Measurements from ENCODE around the gene TTPAL. TPM values are rescaled to one million over a fixed set of nuclear protein-coding genes. Genes with fewer than 3 reads are reported as not detected.

The TTPAL gene
- total and polyA plus RNA-seq, 2 of the 4 experiments (the other 2 are of a cell fraction), result 8.2 to 18.1 TPM

DNA sequence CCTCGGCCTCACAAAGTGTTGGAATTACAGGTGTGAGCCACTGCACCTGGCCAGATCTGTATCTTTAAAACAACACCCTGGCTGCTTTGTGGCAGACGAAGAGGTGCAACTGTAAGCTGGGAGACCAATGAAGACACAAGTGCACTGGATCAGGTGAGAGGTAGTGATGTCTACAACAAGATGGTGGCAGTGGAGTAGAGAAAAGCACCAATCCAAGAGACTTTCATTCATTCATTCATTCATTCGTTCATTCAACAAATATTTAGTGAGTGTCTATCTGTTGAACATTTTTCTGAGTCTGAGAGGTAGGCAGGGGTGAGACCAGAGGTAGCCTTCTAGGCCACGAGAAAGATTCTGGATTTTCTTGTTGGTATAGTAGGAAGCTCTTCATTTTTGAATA lies 36.9 kb upstream of the TTPAL start:
- Histone ChIP-seq H2AK5ac (ENCODE audit: low read depth, low read length) (no peak overlapping the region), H4K5ac (ENCODE audit: low read depth, low read length) (no peak overlapping the region), H3K4me1 (ENCODE audit: control insufficient read depth, insufficient read depth, low read length) (no peaks in the 10 kb centered on the region), H3K4me2 (ENCODE audit: low read depth, low read length) (no peak overlapping the region), H4K91ac (ENCODE audit: insufficient read depth, low read depth, low read length) (no peak overlapping the region), H3K9ac (ENCODE audit: low read depth, low read length) (no peak overlapping the region), H3K4me3 (ENCODE audit: insufficient read depth, low read depth, low read length) (no peak overlapping the region), H3K4ac (ENCODE audit: low read depth, low read length) (no peak overlapping the region), H2BK120ac (ENCODE audit: low read depth, low read length) (no peak overlapping the region), H3K56ac (ENCODE audit: extremely low read depth, insufficient read depth, low read length) (no peak overlapping the region), H3K9me1 (ENCODE audit: insufficient read depth, low read length) (no peaks in the 10 kb centered on the region), H3K79me1 (ENCODE audit: low read depth in 1 of 2, low read length in 2 of 2) (no peaks in the 10 kb centered on the region), H3K36me3 (ENCODE audit: control insufficient read depth, insufficient read depth, low read length) (no peaks in the 10 kb centered on the region), H3K23ac (ENCODE audit: low read depth, low read length) (no peak overlapping the region), H2AFZ (replicated peaks; ENCODE audit: low read length, poor library complexity) (no peak overlapping the region), H3K9me3 (ENCODE audit: control insufficient read depth, insufficient read depth, low read length) (no peaks in the 10 kb centered on the region), H2BK20ac (ENCODE audit: low read depth, low read length) (no peak overlapping the region), H4K20me1 (ENCODE audit: insufficient read depth, low read length) (no peaks in the 10 kb centered on the region), H2BK5ac (ENCODE audit: low read depth, low read length, poor library complexity, severe bottlenecking) (no peak overlapping the region), H2BK15ac (ENCODE audit: low read depth, low read length) (no peak overlapping the region), H2AK9ac (replicated peaks; ENCODE audit: low read depth, low read length, poor library complexity) (no peak overlapping the region), H4K8ac (ENCODE audit: low read depth in 2 of 2, low read length in 2 of 2) (no peak overlapping the region), H3K18ac (ENCODE audit: low read depth, low read length) (no peak overlapping the region), H3K27me3 (ENCODE audit: control insufficient read depth, insufficient read depth, low read length) (peaks cover 14% of the 10 kb centered on the region), H3K14ac (replicated peaks; ENCODE audit: low read depth, low read length) (no peak overlapping the region), H3K27ac (ENCODE audit: insufficient read depth, low read length) (no peak overlapping the region)
- ATAC-seq (ENCODE audit: low read depth) (no peak), DNase-seq (no peak)
- dilution Hi-C loops (cut with HindIII; ENCODE audit: low sequenced_read_pairs, unreplicated experiment) (no loop called here), in situ Hi-C loops (cut with MboI; ENCODE audit: low sequenced_read_pairs) (no loop called here), intact Hi-C loops (cut with micrococcal nuclease) (no loop called here)
- ChIA-PET CTCF (no interaction called here), POLR2A (ENCODE audit: unreplicated experiment) (no interaction called here)
- WGBS, 2 experiments (ENCODE audit: extremely low coverage in 2 of 2, insufficient read length in 1 of 2), result 60% methylated on average over 1 of the region's 4 CpGs; no CpG with 5 or more reads in 1 of the 2 experiments
- TF ChIP-seq CEBPB (IDR thresholded peaks at IDR 0.05; ENCODE audit: low read depth, low read length), result no peak
- TF ChIP-seq MXI1 (IDR thresholded peaks at IDR 0.05; ENCODE audit: borderline replicate concordance, low read depth, low read length), result no peak
- TF ChIP-seq SMC3 (IDR thresholded peaks at IDR 0.05; ENCODE audit: low read depth, low read length), result no peak
- TF ChIP-seq, protein P1, sequence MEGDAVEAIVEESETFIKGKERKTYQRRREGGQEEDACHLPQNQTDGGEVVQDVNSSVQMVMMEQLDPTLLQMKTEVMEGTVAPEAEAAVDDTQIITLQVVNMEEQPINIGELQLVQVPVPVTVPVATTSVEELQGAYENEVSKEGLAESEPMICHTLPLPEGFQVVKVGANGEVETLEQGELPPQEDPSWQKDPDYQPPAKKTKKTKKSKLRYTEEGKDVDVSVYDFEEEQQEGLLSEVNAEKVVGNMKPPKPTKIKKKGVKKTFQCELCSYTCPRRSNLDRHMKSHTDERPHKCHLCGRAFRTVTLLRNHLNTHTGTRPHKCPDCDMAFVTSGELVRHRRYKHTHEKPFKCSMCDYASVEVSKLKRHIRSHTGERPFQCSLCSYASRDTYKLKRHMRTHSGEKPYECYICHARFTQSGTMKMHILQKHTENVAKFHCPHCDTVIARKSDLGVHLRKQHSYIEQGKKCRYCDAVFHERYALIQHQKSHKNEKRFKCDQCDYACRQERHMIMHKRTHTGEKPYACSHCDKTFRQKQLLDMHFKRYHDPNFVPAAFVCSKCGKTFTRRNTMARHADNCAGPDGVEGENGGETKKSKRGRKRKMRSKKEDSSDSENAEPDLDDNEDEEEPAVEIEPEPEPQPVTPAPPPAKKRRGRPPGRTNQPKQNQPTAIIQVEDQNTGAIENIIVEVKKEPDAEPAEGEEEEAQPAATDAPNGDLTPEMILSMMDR (conservative IDR thresholded peaks at IDR 0.05; ENCODE audit: low read depth, low read length), result no peak
- TF ChIP-seq NFE2L2 (IDR thresholded peaks at IDR 0.05; ENCODE audit: low read depth, low read length), result no peak
- TF ChIP-seq BHLHE40 (IDR thresholded peaks at IDR 0.05; ENCODE audit: low read depth, low read length), result no peak
- TF ChIP-seq MAZ (IDR thresholded peaks at IDR 0.05; ENCODE audit: borderline replicate concordance, low read depth, low read length), result no peak
- TF ChIP-seq, protein P2, sequence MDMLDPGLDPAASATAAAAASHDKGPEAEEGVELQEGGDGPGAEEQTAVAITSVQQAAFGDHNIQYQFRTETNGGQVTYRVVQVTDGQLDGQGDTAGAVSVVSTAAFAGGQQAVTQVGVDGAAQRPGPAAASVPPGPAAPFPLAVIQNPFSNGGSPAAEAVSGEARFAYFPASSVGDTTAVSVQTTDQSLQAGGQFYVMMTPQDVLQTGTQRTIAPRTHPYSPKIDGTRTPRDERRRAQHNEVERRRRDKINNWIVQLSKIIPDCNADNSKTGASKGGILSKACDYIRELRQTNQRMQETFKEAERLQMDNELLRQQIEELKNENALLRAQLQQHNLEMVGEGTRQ (IDR thresholded peaks at IDR 0.05; ENCODE audit: low read depth, low read length), result no peak
- TF ChIP-seq RFX5 (IDR thresholded peaks at IDR 0.05; ENCODE audit: low read depth, low read length), result no peak
- no peak for TF ChIP-seq RCOR1 (IDR thresholded peaks at IDR 0.05; ENCODE audit: insufficient replicate concordance, low read length)
- TF ChIP-seq, protein P3, sequence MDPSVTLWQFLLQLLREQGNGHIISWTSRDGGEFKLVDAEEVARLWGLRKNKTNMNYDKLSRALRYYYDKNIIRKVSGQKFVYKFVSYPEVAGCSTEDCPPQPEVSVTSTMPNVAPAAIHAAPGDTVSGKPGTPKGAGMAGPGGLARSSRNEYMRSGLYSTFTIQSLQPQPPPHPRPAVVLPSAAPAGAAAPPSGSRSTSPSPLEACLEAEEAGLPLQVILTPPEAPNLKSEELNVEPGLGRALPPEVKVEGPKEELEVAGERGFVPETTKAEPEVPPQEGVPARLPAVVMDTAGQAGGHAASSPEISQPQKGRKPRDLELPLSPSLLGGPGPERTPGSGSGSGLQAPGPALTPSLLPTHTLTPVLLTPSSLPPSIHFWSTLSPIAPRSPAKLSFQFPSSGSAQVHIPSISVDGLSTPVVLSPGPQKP (IDR thresholded peaks at IDR 0.05; ENCODE audit: borderline replicate concordance, low read depth, low read length), result no peak
- TF ChIP-seq RAD21 (IDR thresholded peaks at IDR 0.05; ENCODE audit: low read length), result no peak
- TF ChIP-seq FOS (IDR thresholded peaks at IDR 0.05; ENCODE audit: low read depth, low read length), result no peak
- no peak for TF ChIP-seq MAFK (IDR thresholded peaks at IDR 0.05; ENCODE audit: low read depth, low read length)
- TF ChIP-seq CHD1 (IDR thresholded peaks at IDR 0.05; ENCODE audit: low read depth, low read length), result no peak
- no peak for TF ChIP-seq POLR2A (IDR thresholded peaks at IDR 0.05; ENCODE audit: low read depth, low read length)
- no TSS peak for BruUV-seq (replicated peaks)

All from IMR-90 (cell line).